Panc1 (cell line): Measurements from ENCODE around the gene GCK. TPM values are rescaled to one million over a fixed set of nuclear protein-coding genes. Genes with fewer than 3 reads are reported as not detected.

ENCODE experiments used
- ATAC-seq: fragments of 200-7000 bp; cut with Tn5 transposase; 2 replicates; pipeline ENCODE4 v1.9.1; 2020; ENCODE audit warnings: mild to moderate bottlenecking, moderate library complexity
- BruUV-seq: library from RNA; stranded (reverse); fragments of 400-500 nt; replicated peaks from 2 replicates; lab custom pipeline; 2021; lab: Mats Ljungman, UMichigan
- CTCF ChIA-PET: fragments of 300-600 bp; sonication (Branson Sonifier 250); formaldehyde crosslinking; loops from one replicate; lab custom pipeline; 2022; ENCODE audit warnings: antibody characterized with exemption; lab: Charles Lee
- POLR2A ChIA-PET: fragments of 300-600 bp; sonication (Branson Sonifier 250); formaldehyde crosslinking; loops from one replicate; lab custom pipeline; 2022; ENCODE audit warnings: antibody characterized with exemption; lab: Charles Lee
- DNase-seq: peaks from one replicate; pipeline ENCODE4 v3.0.0-alpha.2; 2010; ENCODE audit warnings: low read depth, low spot score
- H3K27ac ChIP-seq: 2 replicates; pipeline ENCODE4 v1.5.1; 2011; ENCODE audit warnings: mild to moderate bottlenecking, low read length, inconsistent platforms
- H3K27me3 ChIP-seq: fragments of 200-500 bp; sonication (Bioruptor generic); 2 replicates; pipeline ENCODE4 v1.6.0; 2014; ENCODE audit warnings: low read length, inconsistent platforms; ENCODE audit not compliant: control insufficient read depth, insufficient read depth
- H3K36me3 ChIP-seq: fragments of 200-500 bp; sonication (Bioruptor generic); 2 replicates; pipeline ENCODE4 v1.5.1; 2014; ENCODE audit warnings: inconsistent platforms, mild to moderate bottlenecking, low read length, moderate library complexity; ENCODE audit not compliant: control insufficient read depth, insufficient read depth
- H3K4me1 ChIP-seq: 2 replicates; pipeline ENCODE4 v1.5.1; 2011; ENCODE audit warnings: inconsistent platforms, mild to moderate bottlenecking, low read length, moderate library complexity; ENCODE audit not compliant: control insufficient read depth, insufficient read depth
- H3K4me3 ChIP-seq, 2 experiments: 2 replicates each; pipeline ENCODE4 v1.5.1; 2011 to 2012; ENCODE audit warnings: low read depth in 2 of 2, low read length in 2 of 2, mild to moderate bottlenecking in 2 of 2, inconsistent platforms in 1 of 2, moderate library complexity in 1 of 2
- H3K9me3 ChIP-seq: fragments of 200-500 bp; sonication (Bioruptor generic); 2 replicates; pipeline ENCODE4 v1.5.1; 2014; ENCODE audit warnings: low read depth, mild to moderate bottlenecking, inconsistent platforms, low read length, moderate library complexity; ENCODE audit not compliant: control insufficient read depth, insufficient read depth
- POLR2AphosphoS5 ChIP-seq: IDR thresholded peaks from 2 replicates; pipeline ENCODE4 v1.6.1; 2012; ENCODE audit warnings: mild to moderate bottlenecking, low read depth, low read length, moderate library complexity
- SIN3A ChIP-seq: IDR thresholded peaks from 2 replicates; pipeline ENCODE4 v1.6.1; 2012; ENCODE audit warnings: low read depth, mild to moderate bottlenecking, low read length, moderate library complexity, borderline replicate concordance; ENCODE audit not compliant: insufficient read depth
- TCF7L2 ChIP-seq: IDR thresholded peaks from 2 replicates; pipeline ENCODE4 v1.6.1; 2011; ENCODE audit warnings: mild to moderate bottlenecking, low read depth, low read length, inconsistent platforms
- in situ Hi-C: cut with HindIII; loops from 2 replicates; pipeline ENCODE4 v1.10.0; 2016; ENCODE audit warnings: low sequenced_read_pairs, low pct_unique_long_range_greater_than_20kb
- intact Hi-C: fragments of 100-400 bp; cut with micrococcal nuclease; formaldehyde crosslinking; loops from one replicate; pipeline ENCODE4 v1.10.0; 2022; ENCODE audit not compliant: unreplicated experiment
- total RNA-seq: library from RNA; stranded (reverse); gene quantifications from one replicate; pipeline ENCODE4 v1.2.1, GENCODE V29; 2021; ENCODE audit not compliant: unreplicated experiment
- TF ChIP-seq, protein P1 (sequence below), 2 experiments: IDR thresholded peaks; 2 replicates each; pipeline ENCODE4 v1.6.1; 2011 to 2012; ENCODE audit warnings: low read depth in 2 of 2, control low read depth in 1 of 2, low read length in 1 of 2, mild to moderate bottlenecking in 1 of 2, moderate library complexity in 1 of 2; ENCODE audit not compliant: insufficient read depth in 1 of 2
- TF ChIP-seq, protein P2 (sequence below): fragments of 450-650 bp; IDR thresholded peaks from 2 replicates; pipeline ENCODE4 v1.5.1; 2017; ENCODE audit warnings: mild to moderate bottlenecking

The GCK gene
- total RNA-seq, 1 experiment from 2014 or later: 0.36 TPM

DNA sequence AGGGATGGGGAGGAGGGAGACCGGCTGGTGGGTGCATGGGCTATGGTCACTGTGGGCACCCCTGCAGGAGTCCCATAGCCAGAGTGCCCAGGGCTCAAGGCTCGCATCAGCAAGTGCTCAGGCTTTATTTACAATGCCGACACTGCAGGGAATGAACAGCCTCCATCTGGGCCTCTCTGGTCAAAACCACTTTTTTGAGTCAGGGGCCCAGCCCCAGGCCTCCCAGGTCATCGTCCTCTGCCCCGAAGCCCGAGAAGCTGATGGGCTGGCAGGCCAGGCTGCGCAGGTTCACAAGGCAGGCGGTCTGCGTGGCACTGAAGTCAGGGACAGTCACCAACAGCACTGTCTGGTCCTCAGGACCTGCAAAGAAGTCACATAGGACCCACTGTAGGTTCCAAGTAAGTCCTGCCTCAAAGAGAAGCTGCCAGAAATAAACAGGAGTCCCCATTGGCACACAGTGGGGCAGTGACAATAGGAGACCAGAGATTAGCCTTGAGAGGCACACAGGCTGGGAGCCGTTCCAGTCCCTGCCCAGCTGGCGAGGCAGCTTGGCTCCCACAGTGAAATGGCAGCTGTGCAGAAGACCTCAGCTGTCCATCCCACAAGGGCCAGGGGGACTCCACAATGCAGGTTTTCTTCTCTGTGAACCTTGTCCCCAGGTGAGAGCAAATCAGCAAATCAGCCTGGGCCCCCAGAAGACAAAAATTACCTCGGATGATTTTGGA lies 74.5 kb downstream of the GCK start:
- in situ Hi-C loops: no loop called here
- Histone ChIP-seq H3K27me3 (no peaks in the 10 kb centered on the region), H3K4me1 (no peaks in the 10 kb centered on the region; the same call in 1 of the 2 replicates), H3K27ac (no peak overlapping the region), H3K4me3 (no peak overlapping the region), H3K9me3 (no peaks in the 10 kb centered on the region), H3K36me3 (peaks cover 5% of the 10 kb centered on the region)
- TF ChIP-seq TCF7L2: no peak
- DNase-seq (no peak), ATAC-seq (no peak)
- ChIA-PET CTCF (no interaction called here), POLR2A (no interaction called here)
- intact Hi-C loops: no loop called here
- BruUV-seq: no TSS peak

DNA sequence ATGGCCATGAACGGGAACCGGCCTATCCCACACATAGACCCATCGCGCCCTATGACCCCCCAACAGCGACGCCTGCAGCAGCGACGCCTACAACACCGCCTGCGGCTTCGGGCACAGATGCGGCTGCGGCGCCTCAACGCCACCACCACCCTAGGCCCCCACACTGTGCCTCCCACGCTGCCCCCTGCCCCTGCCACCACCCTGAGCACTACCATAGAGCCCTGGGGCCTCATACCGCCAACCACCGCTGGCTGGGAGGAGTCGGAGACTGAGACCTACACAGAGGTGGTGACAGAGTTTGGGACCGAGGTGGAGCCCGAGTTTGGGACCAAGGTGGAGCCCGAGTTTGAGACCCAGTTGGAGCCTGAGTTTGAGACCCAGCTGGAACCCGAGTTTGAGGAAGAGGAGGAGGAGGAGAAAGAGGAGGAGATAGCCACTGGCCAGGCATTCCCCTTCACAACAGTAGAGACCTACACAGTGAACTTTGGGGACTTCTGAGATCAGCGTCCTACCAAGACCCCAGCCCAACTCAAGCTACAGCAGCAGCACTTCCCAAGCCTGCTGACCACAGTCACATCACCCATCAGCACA lies 75.4 kb downstream of the GCK start:
- ATAC-seq (no peak), DNase-seq (no peak)
- H3K9me3 ChIP-seq: no peaks in the 10 kb centered on the region
- TF ChIP-seq, protein P1, sequence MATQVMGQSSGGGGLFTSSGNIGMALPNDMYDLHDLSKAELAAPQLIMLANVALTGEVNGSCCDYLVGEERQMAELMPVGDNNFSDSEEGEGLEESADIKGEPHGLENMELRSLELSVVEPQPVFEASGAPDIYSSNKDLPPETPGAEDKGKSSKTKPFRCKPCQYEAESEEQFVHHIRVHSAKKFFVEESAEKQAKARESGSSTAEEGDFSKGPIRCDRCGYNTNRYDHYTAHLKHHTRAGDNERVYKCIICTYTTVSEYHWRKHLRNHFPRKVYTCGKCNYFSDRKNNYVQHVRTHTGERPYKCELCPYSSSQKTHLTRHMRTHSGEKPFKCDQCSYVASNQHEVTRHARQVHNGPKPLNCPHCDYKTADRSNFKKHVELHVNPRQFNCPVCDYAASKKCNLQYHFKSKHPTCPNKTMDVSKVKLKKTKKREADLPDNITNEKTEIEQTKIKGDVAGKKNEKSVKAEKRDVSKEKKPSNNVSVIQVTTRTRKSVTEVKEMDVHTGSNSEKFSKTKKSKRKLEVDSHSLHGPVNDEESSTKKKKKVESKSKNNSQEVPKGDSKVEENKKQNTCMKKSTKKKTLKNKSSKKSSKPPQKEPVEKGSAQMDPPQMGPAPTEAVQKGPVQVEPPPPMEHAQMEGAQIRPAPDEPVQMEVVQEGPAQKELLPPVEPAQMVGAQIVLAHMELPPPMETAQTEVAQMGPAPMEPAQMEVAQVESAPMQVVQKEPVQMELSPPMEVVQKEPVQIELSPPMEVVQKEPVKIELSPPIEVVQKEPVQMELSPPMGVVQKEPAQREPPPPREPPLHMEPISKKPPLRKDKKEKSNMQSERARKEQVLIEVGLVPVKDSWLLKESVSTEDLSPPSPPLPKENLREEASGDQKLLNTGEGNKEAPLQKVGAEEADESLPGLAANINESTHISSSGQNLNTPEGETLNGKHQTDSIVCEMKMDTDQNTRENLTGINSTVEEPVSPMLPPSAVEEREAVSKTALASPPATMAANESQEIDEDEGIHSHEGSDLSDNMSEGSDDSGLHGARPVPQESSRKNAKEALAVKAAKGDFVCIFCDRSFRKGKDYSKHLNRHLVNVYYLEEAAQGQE (IDR thresholded peaks at IDR 0.05; ENCODE audit: insufficient read depth in 1 of 2, low read depth in 2 of 2, low read length in 1 of 2): no peak
- TF ChIP-seq TCF7L2: no peak
- TF ChIP-seq, protein P2, sequence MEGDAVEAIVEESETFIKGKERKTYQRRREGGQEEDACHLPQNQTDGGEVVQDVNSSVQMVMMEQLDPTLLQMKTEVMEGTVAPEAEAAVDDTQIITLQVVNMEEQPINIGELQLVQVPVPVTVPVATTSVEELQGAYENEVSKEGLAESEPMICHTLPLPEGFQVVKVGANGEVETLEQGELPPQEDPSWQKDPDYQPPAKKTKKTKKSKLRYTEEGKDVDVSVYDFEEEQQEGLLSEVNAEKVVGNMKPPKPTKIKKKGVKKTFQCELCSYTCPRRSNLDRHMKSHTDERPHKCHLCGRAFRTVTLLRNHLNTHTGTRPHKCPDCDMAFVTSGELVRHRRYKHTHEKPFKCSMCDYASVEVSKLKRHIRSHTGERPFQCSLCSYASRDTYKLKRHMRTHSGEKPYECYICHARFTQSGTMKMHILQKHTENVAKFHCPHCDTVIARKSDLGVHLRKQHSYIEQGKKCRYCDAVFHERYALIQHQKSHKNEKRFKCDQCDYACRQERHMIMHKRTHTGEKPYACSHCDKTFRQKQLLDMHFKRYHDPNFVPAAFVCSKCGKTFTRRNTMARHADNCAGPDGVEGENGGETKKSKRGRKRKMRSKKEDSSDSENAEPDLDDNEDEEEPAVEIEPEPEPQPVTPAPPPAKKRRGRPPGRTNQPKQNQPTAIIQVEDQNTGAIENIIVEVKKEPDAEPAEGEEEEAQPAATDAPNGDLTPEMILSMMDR: no peak
- TF ChIP-seq SIN3A: no peak
- no peak; the same call in 1 of the 2 replicates for TF ChIP-seq POLR2AphosphoS5
- no peaks in the 10 kb centered on the region for H3K27me3 ChIP-seq
- ChIA-PET CTCF (interaction anchor here (0.5 kb wide), 1 partner anchor 12 kb away, joined by 3 read pairs; no protein-coding TSS in a partner anchor), POLR2A (no interaction called here)
- no peak overlapping the region for H3K4me3 ChIP-seq
- in situ Hi-C loops (no loop called here), intact Hi-C loops (no loop called here)
- no TSS peak for BruUV-seq
- H3K36me3 ChIP-seq: peaks cover 5% of the 10 kb centered on the region
- no peak overlapping the region for H3K27ac ChIP-seq
- H3K4me1 ChIP-seq: no peaks in the 10 kb centered on the region; the same call in 1 of the 2 replicates
